SU-DHL-6 (cell line): ENCODE measurements around the gene DGKB.

Experiments
- H2AFZ ChIP-seq: fragments of 200-600 bp; sonication (generic); 2 replicates; pipeline ENCODE4 v1.6.1; 2014; ENCODE audit warnings: low read depth, mild to moderate bottlenecking, moderate library complexity, mixed read lengths, antibody characterized with exemption, low read length; ENCODE audit not compliant: severe bottlenecking
- H3F3A ChIP-seq: fragments of 200-600 bp; shearing (Covaris generic); 2 replicates; pipeline ENCODE4 v1.6.0; 2016; ENCODE audit warnings: antibody characterized with exemption, mild to moderate bottlenecking; ENCODE audit not compliant: insufficient read depth
- H3K27ac ChIP-seq: fragments of 200-600 bp; sonication (generic); 2 replicates; pipeline ENCODE4 v1.5.1; 2016; ENCODE audit warnings: low read depth, mild to moderate bottlenecking, low read length, moderate library complexity, mixed read lengths
- H3K27me3 ChIP-seq: fragments of 200-600 bp; sonication (generic), shearing (Covaris generic); 2 replicates; pipeline ENCODE4 v1.6.0; 2014; ENCODE audit warnings: mild to moderate bottlenecking, low read length
- H3K36me3 ChIP-seq: fragments of 200-600 bp; sonication (generic); 2 replicates; pipeline ENCODE4 v1.6.1; 2014; ENCODE audit warnings: mild to moderate bottlenecking, low read length, mixed read lengths
- H3K4me2 ChIP-seq: fragments of 300-600, 200-600 bp; shearing (Covaris generic), sonication (generic); 2 replicates; pipeline ENCODE4 v1.6.0; 2014; ENCODE audit warnings: low read length, low read depth, mild to moderate bottlenecking; ENCODE audit not compliant: poor library complexity, severe bottlenecking
- H3K4me3 ChIP-seq: fragments of 200-600 bp; sonication (generic); 2 replicates; pipeline ENCODE4 v1.5.1; 2014; ENCODE audit warnings: antibody characterized with exemption, low read length, mild to moderate bottlenecking, mixed read lengths; ENCODE audit not compliant: insufficient read depth, poor library complexity, severe bottlenecking
- H3K79me2 ChIP-seq: fragments of 200-600 bp; sonication (generic); 2 replicates; pipeline ENCODE4 v1.6.1; 2014; ENCODE audit warnings: mild to moderate bottlenecking, low read length, moderate library complexity; ENCODE audit not compliant: insufficient read depth
- H3K9ac ChIP-seq: fragments of 200-600 bp; sonication (generic); 2 replicates; pipeline ENCODE4 v1.7.0; 2014; ENCODE audit warnings: mild to moderate bottlenecking, low read length
- H3K9me2 ChIP-seq: fragments of 200-600 bp; sonication (generic); replicated peaks from 2 replicates; pipeline ENCODE4 v1.6.1; 2014; ENCODE audit warnings: low read length; ENCODE audit not compliant: insufficient read depth
- H3K9me3 ChIP-seq: fragments of 200-600 bp; sonication (generic); 2 replicates; pipeline ENCODE4 v1.6.1; 2014; ENCODE audit warnings: low read length, mixed read lengths; ENCODE audit not compliant: insufficient read depth
- H4K20me1 ChIP-seq: fragments of 200-600 bp; sonication (generic); 2 replicates; pipeline ENCODE4 v1.6.1; 2014; ENCODE audit warnings: low read depth, mild to moderate bottlenecking, antibody characterized with exemption, low read length, moderate library complexity, mixed read lengths
- CTCF ChIP-seq: fragments of 200-600 bp; sonication (generic); IDR thresholded peaks from one replicate; pipeline ENCODE4 v1.5.1; 2017; ENCODE audit warnings: antibody characterized with exemption, mild to moderate bottlenecking, low read length, moderate library complexity; ENCODE audit not compliant: insufficient read depth, poor library complexity, severe bottlenecking
- EZH2phosphoT487 ChIP-seq: fragments of 200-600 bp; sonication (generic), shearing (Covaris generic); conservative IDR thresholded peaks from 2 replicates; pipeline ENCODE4 v1.6.1; 2018; ENCODE audit warnings: mild to moderate bottlenecking, antibody characterized with exemption, low read length, moderate library complexity, mixed read lengths

The DGKB gene

GRCh38 chr7:14207138-14207537, 695.4 kb downstream of the DGKB start:
- H3K9ac ChIP-seq: no peak overlapping the region
- no peaks in the 10 kb centered on the region for H3K27me3 ChIP-seq
- no peaks in the 10 kb centered on the region for H3K9me3 ChIP-seq
- no peaks in the 10 kb centered on the region for H3F3A ChIP-seq
- TF ChIP-seq EZH2phosphoT487 (no peak), CTCF (no peak)
- H2AFZ ChIP-seq: no peak overlapping the region
- no peak overlapping the region for H3K4me2 ChIP-seq
- no peak overlapping the region for H3K4me3 ChIP-seq
- no peak overlapping the region for H3K27ac ChIP-seq
- no peaks in the 10 kb centered on the region for H3K9me2 ChIP-seq
- H3K79me2 ChIP-seq: no peaks in the 10 kb centered on the region
- H3K36me3 ChIP-seq: no peaks in the 10 kb centered on the region
- H4K20me1 ChIP-seq: no peaks in the 10 kb centered on the region

- no peaks in the 10 kb centered on the region for H3K9me2 ChIP-seq
- no peak overlapping the region for H3K4me3 ChIP-seq
- no peaks in the 10 kb centered on the region for H4K20me1 ChIP-seq
- H3K4me2 ChIP-seq: no peak overlapping the region
- H3K36me3 ChIP-seq: no peaks in the 10 kb centered on the region
- H3K9me3 ChIP-seq: no peaks in the 10 kb centered on the region
- no peak overlapping the region for H2AFZ ChIP-seq
- H3F3A ChIP-seq: no peaks in the 10 kb centered on the region
- H3K27ac ChIP-seq: no peak overlapping the region
- H3K79me2 ChIP-seq: no peaks in the 10 kb centered on the region
- no peaks in the 10 kb centered on the region for H3K27me3 ChIP-seq
- H3K9ac ChIP-seq: no peak overlapping the region
- no peak for TF ChIP-seq EZH2phosphoT487
- no peak for TF ChIP-seq CTCF
These were observed 696.4 kb downstream of the DGKB start for GRCh38 chr7:14206121-14206520.

- Histone ChIP-seq H3F3A (no peaks in the 10 kb centered on the region), H2AFZ (no peak overlapping the region), H3K9ac (no peak overlapping the region), H3K9me3 (no peaks in the 10 kb centered on the region), H3K4me3 (no peak overlapping the region), H3K27ac (no peak overlapping the region), H3K36me3 (no peaks in the 10 kb centered on the region), H3K9me2 (0 out of 2 replicates have a peak, but pooled peaks cover 4% of the 10 kb centered on the region), H3K27me3 (no peaks in the 10 kb centered on the region), H4K20me1 (no peaks in the 10 kb centered on the region), H3K79me2 (no peaks in the 10 kb centered on the region), H3K4me2 (no peak overlapping the region)
- TF ChIP-seq CTCF: no peak
- no peak for TF ChIP-seq EZH2phosphoT487
These were observed 701.2 kb downstream of the DGKB start for GRCh38 chr7:14201353-14201752.
